Activated naive CD8-positive, alpha-beta T cell treated with anti-CD3 and anti-CD28 coated beads, Interleukin-2, amount 50 U/mL, for 24 hours (primary cell): Measurements from ENCODE around the gene CALHM6.
"Not testable (repeated sequence)": the region's sequence is repeated elsewhere in the genome, so short reads cannot be mapped to it uniquely, and the experiment has no call there.

Experiments
- ATAC-seq: fragments of 150-1000 bp; cut with Tn5 transposase; one replicate; pipeline ENCODE4 v1.10.0; 2021
- DNase-seq: peaks from one replicate; pipeline ENCODE4 v3.0.0; 2021
- H3K27ac Mint-ChIP-seq: one replicate; pipeline ENCODE4 v1.8.0; 2021; ENCODE audit warnings: mild to moderate bottlenecking, mixed read lengths
- H3K27me3 Mint-ChIP-seq: one replicate; pipeline ENCODE4 v1.8.0; 2021; ENCODE audit warnings: mixed read lengths
- H3K36me3 Mint-ChIP-seq: one replicate; pipeline ENCODE4 v1.8.0; 2021; ENCODE audit warnings: low read depth, mixed read lengths
- H3K4me1 Mint-ChIP-seq: one replicate; pipeline ENCODE4 v1.8.0; 2021; ENCODE audit warnings: mixed read lengths
- H3K4me3 Mint-ChIP-seq: one replicate; pipeline ENCODE4 v1.8.0; 2021; ENCODE audit warnings: mild to moderate bottlenecking, moderate library complexity, mixed read lengths
- H3K9me3 Mint-ChIP-seq: one replicate; pipeline ENCODE4 v1.8.0; 2021; ENCODE audit warnings: mixed read lengths

Gene CALHM6

GRCh38 chr6:116476002-116476678 lies 15.0 kb downstream of the CALHM6 start:
- DNase-seq (no peak), ATAC-seq (peak; percentile 73)
- Mint-ChIP-seq H3K27me3 (no peaks in the 10 kb centered on the region), H3K27ac (peak overlapping the region; percentile 21), H3K4me3 (no peak overlapping the region), H3K4me1 (peaks cover 22% of the 10 kb centered on the region), H3K9me3 (no peaks in the 10 kb centered on the region), H3K36me3 (no peaks in the 10 kb centered on the region)

GRCh38 chr6:116482780-116483179 lies 21.6 kb downstream of the CALHM6 start:
- H3K4me1 Mint-ChIP-seq = no peaks in the 10 kb centered on the region
- peaks cover 7% of the 10 kb centered on the region for H3K27me3 Mint-ChIP-seq
- H3K4me3 Mint-ChIP-seq = no peak overlapping the region
- no peak overlapping the region for H3K27ac Mint-ChIP-seq
- H3K36me3 Mint-ChIP-seq = no peaks in the 10 kb centered on the region
- DNase-seq (no peak), ATAC-seq (no peak)
- H3K9me3 Mint-ChIP-seq = no peaks in the 10 kb centered on the region

- H3K4me3 Mint-ChIP-seq = no peak overlapping the region
- ATAC-seq (no peak), DNase-seq (no peak)
- H3K4me1 Mint-ChIP-seq = no peaks in the 10 kb centered on the region
- no peak overlapping the region for H3K27ac Mint-ChIP-seq
- no peaks in the 10 kb centered on the region for H3K9me3 Mint-ChIP-seq
- no peaks in the 10 kb centered on the region for H3K36me3 Mint-ChIP-seq
- H3K27me3 Mint-ChIP-seq = peaks cover 10% of the 10 kb centered on the region
Observed at GRCh38 chr6:116483616-116484015, 22.4 kb downstream of the CALHM6 start.

GRCh38 chr6:116485559-116486184 lies 24.5 kb downstream of the CALHM6 start:
- Mint-ChIP-seq H3K4me1 (no peaks in the 10 kb centered on the region), H3K36me3 (no peaks in the 10 kb centered on the region), H3K27me3 (peaks cover 14% of the 10 kb centered on the region), H3K4me3 (no peak overlapping the region), H3K27ac (no peak overlapping the region), H3K9me3 (no peaks in the 10 kb centered on the region)
- no peak for DNase-seq
- no peak for ATAC-seq

- H3K4me1 Mint-ChIP-seq = no peaks in the 10 kb centered on the region
- no peaks in the 10 kb centered on the region for H3K9me3 Mint-ChIP-seq
- H3K36me3 Mint-ChIP-seq = no peaks in the 10 kb centered on the region
- no peak overlapping the region for H3K4me3 Mint-ChIP-seq
- DNase-seq = no peak
- peaks cover 7% of the 10 kb centered on the region for H3K27me3 Mint-ChIP-seq
- no peak for ATAC-seq
- no peak overlapping the region for H3K27ac Mint-ChIP-seq
Observed at GRCh38 chr6:116491610-116492330, 30.6 kb downstream of the CALHM6 start.

GRCh38 chr6:116492331-116493067 lies 31.3 kb downstream of the CALHM6 start:
- Mint-ChIP-seq H3K4me3 (no peak overlapping the region), H3K4me1 (no peaks in the 10 kb centered on the region), H3K27me3 (peaks cover 7% of the 10 kb centered on the region), H3K27ac (no peak overlapping the region), H3K36me3 (no peaks in the 10 kb centered on the region), H3K9me3 (no peaks in the 10 kb centered on the region)
- ATAC-seq (no peak), DNase-seq (no peak)

GRCh38 chr6:116495161-116495560 lies 34.0 kb downstream of the CALHM6 start:
- not testable (repeated sequence) for H3K4me3 Mint-ChIP-seq, H3K36me3 Mint-ChIP-seq, H3K4me1 Mint-ChIP-seq, DNase-seq, H3K27me3 Mint-ChIP-seq, H3K27ac Mint-ChIP-seq, ATAC-seq, H3K9me3 Mint-ChIP-seq

- DNase-seq = no peak
- Mint-ChIP-seq H3K4me1 (no peaks in the 10 kb centered on the region), H3K4me3 (no peak overlapping the region), H3K9me3 (no peaks in the 10 kb centered on the region), H3K36me3 (no peaks in the 10 kb centered on the region), H3K27me3 (peaks cover 6% of the 10 kb centered on the region), H3K27ac (no peak overlapping the region)
- ATAC-seq = no peak
Observed at GRCh38 chr6:116497113-116497676, 36.0 kb downstream of the CALHM6 start.

GRCh38 chr6:116500969-116501433 lies 39.8 kb downstream of the CALHM6 start:
- H3K27me3 Mint-ChIP-seq = peaks cover 18% of the 10 kb centered on the region
- peaks cover 2% of the 10 kb centered on the region for H3K36me3 Mint-ChIP-seq
- peaks cover 10% of the 10 kb centered on the region for H3K9me3 Mint-ChIP-seq
- no peaks in the 10 kb centered on the region for H3K4me1 Mint-ChIP-seq
- no peak for DNase-seq
- H3K27ac Mint-ChIP-seq = no peak overlapping the region
- no peak for ATAC-seq
- H3K4me3 Mint-ChIP-seq = no peak overlapping the region

- Mint-ChIP-seq H3K4me3 (no peak overlapping the region), H3K27ac (no peak overlapping the region), H3K27me3 (peaks cover 12% of the 10 kb centered on the region), H3K4me1 (no peaks in the 10 kb centered on the region), H3K36me3 (peaks cover 2% of the 10 kb centered on the region), H3K9me3 (peaks cover 14% of the 10 kb centered on the region)
- DNase-seq (no peak), ATAC-seq (no peak)
Observed at GRCh38 chr6:116507324-116507723, 46.1 kb downstream of the CALHM6 start.

- Mint-ChIP-seq H3K4me3 (no peak overlapping the region), H3K4me1 (no peaks in the 10 kb centered on the region), H3K27ac (no peak overlapping the region), H3K27me3 (peaks cover 6% of the 10 kb centered on the region), H3K36me3 (no peaks in the 10 kb centered on the region), H3K9me3 (peaks cover 14% of the 10 kb centered on the region)
- DNase-seq = no peak
- no peak for ATAC-seq
Observed at GRCh38 chr6:116508527-116508926, 47.4 kb downstream of the CALHM6 start.

GRCh38 chr6:116511424-116512110 lies 50.4 kb downstream of the CALHM6 start, which contains the start of gene CALHM5:
CALHM5 (plus strand) TSS chr6:116511639; CDS start chr6:116511697, 58 bp downstream.
- Mint-ChIP-seq H3K27ac (no peak within 1 kb of the TSS), H3K4me3 (no peak within 1 kb of the TSS), H3K4me1 (no peaks in the 10 kb centered on the region), H3K27me3 (no peaks in the 10 kb centered on the region), H3K36me3 (no peaks in the 10 kb centered on the region), H3K9me3 (peaks cover 4% of the 10 kb centered on the region)
- ATAC-seq (no peak), DNase-seq (no peak)

- no peaks in the 10 kb centered on the region for H3K36me3 Mint-ChIP-seq
- no peak overlapping the region for H3K4me3 Mint-ChIP-seq
- no peaks in the 10 kb centered on the region for H3K4me1 Mint-ChIP-seq
- H3K27me3 Mint-ChIP-seq = no peaks in the 10 kb centered on the region
- DNase-seq (no peak), ATAC-seq (no peak)
- H3K27ac Mint-ChIP-seq = no peak overlapping the region
- H3K9me3 Mint-ChIP-seq = peaks cover 4% of the 10 kb centered on the region
Observed at GRCh38 chr6:116512111-116512559, 51.0 kb downstream of the CALHM6 start.

GRCh38 chr6:116512734-116513133 lies 51.6 kb downstream of the CALHM6 start:
- Mint-ChIP-seq H3K4me1 (no peaks in the 10 kb centered on the region), H3K27me3 (no peaks in the 10 kb centered on the region), H3K27ac (no peak overlapping the region), H3K36me3 (no peaks in the 10 kb centered on the region), H3K4me3 (no peak overlapping the region), H3K9me3 (peaks cover 4% of the 10 kb centered on the region)
- ATAC-seq (no peak), DNase-seq (no peak)
